H9 (cell line): Measurements from ENCODE around the gene CYP27B1. TPM values are rescaled to one million over a fixed set of nuclear protein-coding genes. Genes with fewer than 3 reads are reported as not detected.

Source experiments
- DNase-seq: peaks from one replicate; pipeline ENCODE4 v3.0.0-alpha.2; 2017
- H2AFZ ChIP-seq: one replicate; pipeline ENCODE4 v1.6.1; 2013; ENCODE audit warnings: mild to moderate bottlenecking, low read length, control low read depth, moderate library complexity
- H2AK5ac ChIP-seq: 2 replicates; pipeline ENCODE4 v1.6.1; 2013; ENCODE audit warnings: low read length, control low read depth, mixed read lengths; ENCODE audit not compliant: insufficient read length
- H2BK120ac ChIP-seq: one replicate; pipeline ENCODE4 v1.6.1; 2013; ENCODE audit warnings: low read depth, mild to moderate bottlenecking, low read length, control low read depth, inconsistent platforms; ENCODE audit not compliant: poor library complexity, severe bottlenecking
- H2BK12ac ChIP-seq: 2 replicates; pipeline ENCODE4 v1.6.1; 2013; ENCODE audit warnings: low read length, control low read depth, mixed read lengths, low read depth; ENCODE audit not compliant: insufficient read length
- H2BK15ac ChIP-seq: 2 replicates; pipeline ENCODE4 v1.6.1; 2013; ENCODE audit warnings: low read depth, low read length, control low read depth
- H2BK20ac ChIP-seq: one replicate; pipeline ENCODE4 v1.6.1; 2013; ENCODE audit warnings: low read depth, mild to moderate bottlenecking, low read length, control low read depth, inconsistent platforms; ENCODE audit not compliant: poor library complexity, severe bottlenecking
- H2BK5ac ChIP-seq: 2 replicates; pipeline ENCODE4 v1.6.1; 2013; ENCODE audit warnings: low read length, control low read depth, mixed read lengths; ENCODE audit not compliant: insufficient read length
- H3K14ac ChIP-seq: 2 replicates; pipeline ENCODE4 v1.6.1; 2013; ENCODE audit warnings: low read length, control low read depth; ENCODE audit not compliant: insufficient read depth
- H3K18ac ChIP-seq: 2 replicates; pipeline ENCODE4 v1.6.1; 2013; ENCODE audit warnings: low read depth, mild to moderate bottlenecking, mixed read lengths, low read length, control low read depth; ENCODE audit not compliant: insufficient read length
- H3K23ac ChIP-seq: 2 replicates; pipeline ENCODE4 v1.6.1; 2013; ENCODE audit warnings: low read length, control low read depth, mixed read lengths, low read depth; ENCODE audit not compliant: insufficient read length
- H3K23me2 ChIP-seq: 2 replicates; pipeline ENCODE4 v1.6.1; 2013; ENCODE audit warnings: low read depth, mild to moderate bottlenecking, mixed read lengths, low read length, control low read depth; ENCODE audit not compliant: insufficient read length, poor library complexity, severe bottlenecking
- H3K27ac ChIP-seq: 2 replicates; pipeline ENCODE4 v1.5.1; 2013; ENCODE audit warnings: low read length, control low read depth, mixed read lengths, low read depth; ENCODE audit not compliant: insufficient read length
- H3K27me3 ChIP-seq: 2 replicates; pipeline ENCODE4 v1.6.1; 2013; ENCODE audit warnings: low read length, control low read depth, inconsistent platforms; ENCODE audit not compliant: insufficient read depth
- H3K4ac ChIP-seq: 2 replicates; pipeline ENCODE4 v1.6.1; 2013; ENCODE audit warnings: low read depth, mild to moderate bottlenecking, control low read depth, inconsistent platforms, low read length, moderate library complexity
- H3K4me1 ChIP-seq: 2 replicates; pipeline ENCODE4 v1.6.1; 2013; ENCODE audit warnings: low read length, control low read depth, inconsistent platforms; ENCODE audit not compliant: insufficient read depth
- H3K4me2 ChIP-seq: 2 replicates; pipeline ENCODE4 v1.6.1; 2013; ENCODE audit warnings: low read length, control low read depth, mixed read lengths; ENCODE audit not compliant: insufficient read length, insufficient read depth
- H3K56ac ChIP-seq: 2 replicates; pipeline ENCODE4 v1.6.1; 2013; ENCODE audit warnings: low read depth, mild to moderate bottlenecking, mixed read lengths, low read length, control low read depth; ENCODE audit not compliant: insufficient read length
- H3K79me1 ChIP-seq: 2 replicates; pipeline ENCODE4 v1.6.1; 2013; ENCODE audit warnings: low read depth, mild to moderate bottlenecking, moderate library complexity, low read length, control low read depth, inconsistent platforms; ENCODE audit not compliant: insufficient read depth, poor library complexity, severe bottlenecking
- H3K79me2 ChIP-seq: 2 replicates; pipeline ENCODE4 v1.6.1; 2013; ENCODE audit warnings: low read length, control low read depth, inconsistent platforms; ENCODE audit not compliant: insufficient read depth
- H3K9ac ChIP-seq: 2 replicates; pipeline ENCODE4 v1.6.1; 2013; ENCODE audit warnings: low read length, control low read depth, mixed read lengths; ENCODE audit not compliant: insufficient read length; ENCODE audit errors: extremely low read depth
- H3K9me3 ChIP-seq: one replicate; pipeline ENCODE4 v1.6.1; 2013; ENCODE audit warnings: low read depth, low read length, inconsistent platforms; ENCODE audit not compliant: control insufficient read depth
- H3T11ph ChIP-seq: one replicate; pipeline ENCODE4 v1.6.1; 2013; ENCODE audit warnings: mild to moderate bottlenecking, low read length, control low read depth, inconsistent platforms
- H4K20me1 ChIP-seq: one replicate; pipeline ENCODE4 v1.6.1; 2013; ENCODE audit not compliant: control insufficient read depth, insufficient read length, insufficient read depth
- H4K5ac ChIP-seq: 2 replicates; pipeline ENCODE4 v1.6.1; 2013; ENCODE audit warnings: low read depth, mild to moderate bottlenecking, mixed read lengths, low read length, control low read depth; ENCODE audit not compliant: insufficient read length
- H4K8ac ChIP-seq: replicated peaks from 2 replicates; pipeline ENCODE4 v1.6.1; 2013; ENCODE audit warnings: low read length, control low read depth, mixed read lengths, low read depth; ENCODE audit not compliant: insufficient read length
- H4K91ac ChIP-seq: 2 replicates; pipeline ENCODE4 v1.6.1; 2013; ENCODE audit warnings: low read depth, mild to moderate bottlenecking, moderate library complexity, mixed read lengths, low read length, control low read depth; ENCODE audit not compliant: insufficient read length
- H3K27ac Mint-ChIP-seq, 3 experiments: 2 replicates in 2 of 3; 3 replicates in 1 of 3; pipeline ENCODE4 v1.8.0; 2020 to 2021; ENCODE audit warnings: mixed read lengths in 3 of 3, mild to moderate bottlenecking in 1 of 3, moderate library complexity in 1 of 3
- H3K27me3 Mint-ChIP-seq: 2 replicates; pipeline ENCODE4 v1.8.0; 2021; ENCODE audit warnings: low read depth, mild to moderate bottlenecking, moderate library complexity, mixed read lengths
- H3K36me3 Mint-ChIP-seq, 3 experiments: 2 replicates in 2 of 3; 3 replicates in 1 of 3; pipeline ENCODE4 v1.8.0; 2020 to 2021; ENCODE audit warnings: low read depth in 3 of 3, mixed read lengths in 3 of 3; ENCODE audit not compliant: insufficient read depth in 1 of 3
- H3K4me1 Mint-ChIP-seq, 2 experiments: 2 replicates each; pipeline ENCODE4 v1.8.0; 2020; ENCODE audit warnings: mixed read lengths in 2 of 2
- H3K4me3 Mint-ChIP-seq, 2 experiments: 2 replicates in 1 of 2; 3 replicates in 1 of 2; pipeline ENCODE4 v1.8.0; 2020 to 2021; ENCODE audit warnings: mild to moderate bottlenecking in 2 of 2, mixed read lengths in 2 of 2, moderate library complexity in 1 of 2
- H3K9me3 Mint-ChIP-seq, 2 experiments: 2 replicates in 1 of 2; 3 replicates in 1 of 2; pipeline ENCODE4 v1.8.0; 2020; ENCODE audit warnings: mild to moderate bottlenecking in 2 of 2, mixed read lengths in 2 of 2, moderate library complexity in 1 of 2
- WGBS: extraction: QIAGEN DNeasy Blood & Tissue Kit; methylation state at CpG from one replicate; pipeline ENCODE4 v1.1.7; 2013; ENCODE audit warnings: missing lambda C conversion rate, low lambda C conversion rate, mixed read lengths; ENCODE audit not compliant: insufficient read length; ENCODE audit errors: extremely low coverage; 5-methylcytosine and 5-hydroxymethylcytosine counted together
- total RNA-seq: library from RNA; stranded (reverse); gene quantifications from 2 replicates; pipeline ENCODE4 v1.2.1, GENCODE V29; 2021
- TF ChIP-seq, protein P1 (sequence below): fragments of 200-600 bp; sonication (generic); conservative IDR thresholded peaks from 3 replicates; pipeline ENCODE4 v1.8.0; 2021; ENCODE audit warnings: antibody characterized with exemption, mild to moderate bottlenecking

Gene CYP27B1
- total RNA-seq, 1 experiment from 2014 or later: 6.1 TPM

DNA sequence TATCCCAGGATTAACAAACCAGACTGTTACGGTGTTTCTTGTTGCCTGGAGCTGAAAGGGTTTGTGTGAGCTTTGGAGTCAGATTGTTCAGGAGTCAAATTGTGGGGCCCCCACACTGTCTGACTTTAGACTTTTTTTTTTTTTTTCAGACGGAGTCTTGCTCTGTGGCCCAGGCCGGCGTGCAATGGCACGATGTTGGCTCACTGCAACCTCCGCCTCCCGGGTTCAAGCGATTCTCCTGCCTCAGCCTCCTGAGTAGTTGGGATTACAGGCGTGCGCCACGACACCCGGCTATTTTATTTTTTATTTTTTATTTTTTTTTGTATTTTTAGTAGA is 16.6 kb upstream of the CYP27B1 start:
- Histone ChIP-seq H3K79me1 (no peaks in the 10 kb centered on the region), H2BK15ac (no peak overlapping the region), H4K20me1 (no peaks in the 10 kb centered on the region), H2AK5ac (no peak overlapping the region), H3T11ph (no peak overlapping the region), H3K79me2 (no peaks in the 10 kb centered on the region; the same call in 1 of the 2 replicates), H3K4ac (no peak overlapping the region), H4K5ac (no peak overlapping the region), H3K4me2 (peak overlapping the region; percentile 33), H2BK120ac (no peak overlapping the region), H3K27me3 (no peaks in the 10 kb centered on the region), H2AFZ (no peak overlapping the region), H3K9ac (peak overlapping the region; percentile 91), H3K14ac (no peak overlapping the region), H3K18ac (no peak overlapping the region), H4K8ac (no peak overlapping the region), H3K23me2 (peaks cover 5% of the 10 kb centered on the region), H3K56ac (no peak overlapping the region), H3K27ac (no peak overlapping the region), H2BK5ac (no peak overlapping the region), H3K9me3 (no peaks in the 10 kb centered on the region), H4K91ac (no peak overlapping the region), H3K23ac (no peak overlapping the region), H2BK20ac (no peak overlapping the region), H2BK12ac (no peak overlapping the region), H3K4me1 (no peaks in the 10 kb centered on the region)
- H3K4me1 Mint-ChIP-seq: peaks cover 4 to 7% of the 10 kb centered on the region in 2 experiments
- H3K27ac Mint-ChIP-seq: peak overlapping the region in 1 of 3 experiments; percentile 99; a peak in 1 of 7 replicates
- DNase-seq: no peak
- peak overlapping the region; percentile 100 for H3K4me3 Mint-ChIP-seq
- WGBS: no CpG with 5 or more reads among the region's 12 CpGs
- H3K36me3 Mint-ChIP-seq: peaks cover 19 to 40% (median 28%) of the 10 kb centered on the region in 3 experiments
- H3K27me3 Mint-ChIP-seq: no peaks in the 10 kb centered on the region
- H3K9me3 Mint-ChIP-seq: peaks cover 0 to 3% of the 10 kb centered on the region in 2 experiments; a peak in 2 of 5 replicates
- TF ChIP-seq, protein P1, sequence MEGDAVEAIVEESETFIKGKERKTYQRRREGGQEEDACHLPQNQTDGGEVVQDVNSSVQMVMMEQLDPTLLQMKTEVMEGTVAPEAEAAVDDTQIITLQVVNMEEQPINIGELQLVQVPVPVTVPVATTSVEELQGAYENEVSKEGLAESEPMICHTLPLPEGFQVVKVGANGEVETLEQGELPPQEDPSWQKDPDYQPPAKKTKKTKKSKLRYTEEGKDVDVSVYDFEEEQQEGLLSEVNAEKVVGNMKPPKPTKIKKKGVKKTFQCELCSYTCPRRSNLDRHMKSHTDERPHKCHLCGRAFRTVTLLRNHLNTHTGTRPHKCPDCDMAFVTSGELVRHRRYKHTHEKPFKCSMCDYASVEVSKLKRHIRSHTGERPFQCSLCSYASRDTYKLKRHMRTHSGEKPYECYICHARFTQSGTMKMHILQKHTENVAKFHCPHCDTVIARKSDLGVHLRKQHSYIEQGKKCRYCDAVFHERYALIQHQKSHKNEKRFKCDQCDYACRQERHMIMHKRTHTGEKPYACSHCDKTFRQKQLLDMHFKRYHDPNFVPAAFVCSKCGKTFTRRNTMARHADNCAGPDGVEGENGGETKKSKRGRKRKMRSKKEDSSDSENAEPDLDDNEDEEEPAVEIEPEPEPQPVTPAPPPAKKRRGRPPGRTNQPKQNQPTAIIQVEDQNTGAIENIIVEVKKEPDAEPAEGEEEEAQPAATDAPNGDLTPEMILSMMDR: no peak
